ENCODE measurements around the gene PHACTR1. TPM values are rescaled to one million over a fixed set of nuclear protein-coding genes. Genes with fewer than 3 reads are reported as not detected.

Gene PHACTR1
- total and polyA plus RNA-seq, 9 of the 15 experiments (the other 6 are each of a cell fraction or from before 2014, with no cell fraction given) = 11.5 to 32.6 (median 22.0) TPM

- TF ChIP-seq SMAD1 (IDR thresholded peaks at IDR 0.05; ENCODE audit: low read depth, low read length, partially characterized antibody) (peak; percentile 46), ZNF57 (CRISPR knock-in tag; IDR thresholded peaks at IDR 0.05) (no peak), SMARCB1 (IDR thresholded peaks at IDR 0.05; ENCODE audit: insufficient read length, low read depth) (no peak), MYC (IDR thresholded peaks at IDR 0.05; ENCODE audit: low read depth, low read length) (peak; percentile 30), MYC (CRISPR knock-in tag; IDR thresholded peaks at IDR 0.05; ENCODE audit: borderline replicate concordance, low read depth) (no peak), GABPA (tag; conservative IDR thresholded peaks at IDR 0.05; ENCODE audit: low read depth) (peak; percentile 94), ZNF217 (CRISPR knock-in tag; IDR thresholded peaks at IDR 0.05) (no peak), ZNF766 (CRISPR knock-in tag; conservative IDR thresholded peaks at IDR 0.05) (peak; percentile 41; the same call in 1 of the 2 replicates), PHF21A (IDR thresholded peaks at IDR 0.05; ENCODE audit: borderline replicate concordance, low read depth) (no peak), CXXC5 (CRISPR knock-in tag; IDR thresholded peaks at IDR 0.05) (peak; percentile 83), HDAC8 (tag; IDR thresholded peaks at IDR 0.05) (no peak), ZNF551 (CRISPR knock-in tag; IDR thresholded peaks at IDR 0.05) (no peak), ARID4B (CRISPR knock-in tag; IDR thresholded peaks at IDR 0.05) (no peak; the same call in 1 of the 2 replicates), ZNF431 (CRISPR knock-in tag; IDR thresholded peaks at IDR 0.05) (no peak), ARHGAP35 (IDR thresholded peaks at IDR 0.05; ENCODE audit: partially characterized antibody) (no peak), ZBTB7A (IDR thresholded peaks at IDR 0.05; ENCODE audit: borderline replicate concordance, control insufficient read depth, low read depth, low read length) (no peak; the same call in 1 of the 2 replicates), POLR3A (IDR thresholded peaks at IDR 0.05; ENCODE audit: borderline replicate concordance, extremely low read depth, insufficient read depth, insufficient read length) (no peak)
- TF ChIP-seq, protein P1, sequence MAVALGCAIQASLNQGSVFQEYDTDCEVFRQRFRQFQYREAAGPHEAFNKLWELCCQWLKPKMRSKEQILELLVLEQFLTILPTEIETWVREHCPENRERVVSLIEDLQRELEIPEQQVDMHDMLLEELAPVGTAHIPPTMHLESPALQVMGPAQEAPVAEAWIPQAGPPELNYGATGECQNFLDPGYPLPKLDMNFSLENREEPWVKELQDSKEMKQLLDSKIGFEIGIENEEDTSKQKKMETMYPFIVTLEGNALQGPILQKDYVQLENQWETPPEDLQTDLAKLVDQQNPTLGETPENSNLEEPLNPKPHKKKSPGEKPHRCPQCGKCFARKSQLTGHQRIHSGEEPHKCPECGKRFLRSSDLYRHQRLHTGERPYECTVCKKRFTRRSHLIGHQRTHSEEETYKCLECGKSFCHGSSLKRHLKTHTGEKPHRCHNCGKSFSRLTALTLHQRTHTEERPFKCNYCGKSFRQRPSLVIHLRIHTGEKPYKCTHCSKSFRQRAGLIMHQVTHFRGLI (CRISPR knock-in tag; IDR thresholded peaks at IDR 0.05) = no peak
- TF ChIP-seq, protein P2, sequence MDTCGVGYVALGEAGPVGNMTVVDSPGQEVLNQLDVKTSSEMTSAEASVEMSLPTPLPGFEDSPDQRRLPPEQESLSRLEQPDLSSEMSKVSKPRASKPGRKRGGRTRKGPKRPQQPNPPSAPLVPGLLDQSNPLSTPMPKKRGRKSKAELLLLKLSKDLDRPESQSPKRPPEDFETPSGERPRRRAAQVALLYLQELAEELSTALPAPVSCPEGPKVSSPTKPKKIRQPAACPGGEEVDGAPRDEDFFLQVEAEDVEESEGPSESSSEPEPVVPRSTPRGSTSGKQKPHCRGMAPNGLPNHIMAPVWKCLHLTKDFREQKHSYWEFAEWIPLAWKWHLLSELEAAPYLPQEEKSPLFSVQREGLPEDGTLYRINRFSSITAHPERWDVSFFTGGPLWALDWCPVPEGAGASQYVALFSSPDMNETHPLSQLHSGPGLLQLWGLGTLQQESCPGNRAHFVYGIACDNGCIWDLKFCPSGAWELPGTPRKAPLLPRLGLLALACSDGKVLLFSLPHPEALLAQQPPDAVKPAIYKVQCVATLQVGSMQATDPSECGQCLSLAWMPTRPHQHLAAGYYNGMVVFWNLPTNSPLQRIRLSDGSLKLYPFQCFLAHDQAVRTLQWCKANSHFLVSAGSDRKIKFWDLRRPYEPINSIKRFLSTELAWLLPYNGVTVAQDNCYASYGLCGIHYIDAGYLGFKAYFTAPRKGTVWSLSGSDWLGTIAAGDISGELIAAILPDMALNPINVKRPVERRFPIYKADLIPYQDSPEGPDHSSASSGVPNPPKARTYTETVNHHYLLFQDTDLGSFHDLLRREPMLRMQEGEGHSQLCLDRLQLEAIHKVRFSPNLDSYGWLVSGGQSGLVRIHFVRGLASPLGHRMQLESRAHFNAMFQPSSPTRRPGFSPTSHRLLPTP (IDR thresholded peaks at IDR 0.05; ENCODE audit: borderline replicate concordance, extremely low read depth, insufficient read length) = no peak
Measured at GRCh38 chr6:13328076-13328874, 611.7 kb downstream of the PHACTR1 start, which contains the start of gene TBC1D7 (continued).
